ENCODE results near the gene MRPL30.

DNA sequence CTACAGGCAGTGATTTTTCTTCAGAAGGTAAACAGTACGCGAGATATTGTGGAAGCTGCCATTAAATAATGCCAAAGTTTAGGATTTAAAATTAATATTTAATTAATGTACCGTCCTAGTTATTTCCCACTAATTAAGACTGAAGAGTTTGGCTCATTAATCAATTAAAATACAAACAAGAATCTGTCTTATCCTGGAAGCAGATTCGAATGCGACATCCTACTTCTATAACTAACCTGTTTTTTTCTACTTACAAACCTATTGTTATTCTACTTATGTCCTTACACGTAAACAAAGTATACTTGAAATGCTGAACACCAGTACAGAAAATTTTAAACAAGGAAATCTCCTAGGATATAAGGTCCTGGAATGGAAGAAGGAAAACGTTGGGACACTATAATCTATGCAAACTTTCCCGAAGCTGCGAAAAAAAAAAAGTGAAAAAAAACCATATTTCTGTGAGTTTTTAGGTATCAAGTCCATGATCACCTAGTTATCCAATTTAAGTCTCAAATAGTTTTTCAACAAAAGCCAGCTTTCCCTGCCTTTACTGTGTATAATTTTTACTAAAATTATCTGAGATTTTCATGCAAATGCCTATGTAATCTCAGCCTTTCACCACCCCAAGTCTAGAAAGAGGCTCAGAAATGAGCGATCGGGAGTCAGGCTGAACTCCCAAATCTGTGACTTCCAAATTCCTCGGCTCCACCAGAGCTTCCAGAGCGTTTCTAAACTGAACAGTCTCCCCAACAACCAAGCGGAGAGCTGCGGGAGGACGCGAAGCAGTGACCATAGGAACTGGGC, 40.7 kb upstream of the MRPL30 start:
- TF ChIP-seq, protein P1, sequence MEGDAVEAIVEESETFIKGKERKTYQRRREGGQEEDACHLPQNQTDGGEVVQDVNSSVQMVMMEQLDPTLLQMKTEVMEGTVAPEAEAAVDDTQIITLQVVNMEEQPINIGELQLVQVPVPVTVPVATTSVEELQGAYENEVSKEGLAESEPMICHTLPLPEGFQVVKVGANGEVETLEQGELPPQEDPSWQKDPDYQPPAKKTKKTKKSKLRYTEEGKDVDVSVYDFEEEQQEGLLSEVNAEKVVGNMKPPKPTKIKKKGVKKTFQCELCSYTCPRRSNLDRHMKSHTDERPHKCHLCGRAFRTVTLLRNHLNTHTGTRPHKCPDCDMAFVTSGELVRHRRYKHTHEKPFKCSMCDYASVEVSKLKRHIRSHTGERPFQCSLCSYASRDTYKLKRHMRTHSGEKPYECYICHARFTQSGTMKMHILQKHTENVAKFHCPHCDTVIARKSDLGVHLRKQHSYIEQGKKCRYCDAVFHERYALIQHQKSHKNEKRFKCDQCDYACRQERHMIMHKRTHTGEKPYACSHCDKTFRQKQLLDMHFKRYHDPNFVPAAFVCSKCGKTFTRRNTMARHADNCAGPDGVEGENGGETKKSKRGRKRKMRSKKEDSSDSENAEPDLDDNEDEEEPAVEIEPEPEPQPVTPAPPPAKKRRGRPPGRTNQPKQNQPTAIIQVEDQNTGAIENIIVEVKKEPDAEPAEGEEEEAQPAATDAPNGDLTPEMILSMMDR (IDR thresholded peaks at IDR 0.05; ENCODE audit: insufficient read depth, low read depth, low read length), result no peak
- TF ChIP-seq EZH2 (IDR thresholded peaks at IDR 0.05; ENCODE audit: insufficient read depth, low read length), result no peak

All from astrocyte (in vitro differentiated cells and primary cell).